WERI-Rb-1 (cell line): ENCODE data around the gene UCN2.
A peak's percentile ranks its signal among the peaks of the same experiment; 100 is the strongest.

Experiments used
- DNase-seq: peaks from one replicate; pipeline ENCODE4 v3.0.0-alpha.2; 2020
- H3K27ac ChIP-seq: fragments of 250-450 bp; sonication (Bioruptor Pico); 2 replicates; pipeline ENCODE4 v1.5.1; 2020; ENCODE audit warnings: mild to moderate bottlenecking, moderate library complexity
- H3K27me3 ChIP-seq: fragments of 250-450 bp; sonication (Bioruptor Pico); 2 replicates; pipeline ENCODE4 v1.5.1; 2021; ENCODE audit warnings: mild to moderate bottlenecking, low read depth, moderate library complexity; ENCODE audit not compliant: insufficient read depth, severe bottlenecking
- H3K36me3 ChIP-seq: fragments of 250-450 bp; sonication (Bioruptor Pico); 2 replicates; pipeline ENCODE4 v1.5.1; 2020; ENCODE audit warnings: mild to moderate bottlenecking, moderate library complexity
- H3K4me3 ChIP-seq: 2 replicates; pipeline ENCODE4 v1.5.1; 2011; ENCODE audit warnings: low read depth, mild to moderate bottlenecking, control low read depth, low read length
- H3K9me3 ChIP-seq: fragments of 250-450 bp; sonication (Bioruptor Pico); 2 replicates; pipeline ENCODE4 v1.5.1; 2021; ENCODE audit warnings: mild to moderate bottlenecking, moderate library complexity; ENCODE audit not compliant: severe bottlenecking
- TF ChIP-seq, protein P1 (sequence below): IDR thresholded peaks from 2 replicates; pipeline ENCODE4 v1.5.1; 2011; ENCODE audit warnings: low read depth, mild to moderate bottlenecking, control low read depth, inconsistent platforms, low read length

UCN2 gene, protein sequence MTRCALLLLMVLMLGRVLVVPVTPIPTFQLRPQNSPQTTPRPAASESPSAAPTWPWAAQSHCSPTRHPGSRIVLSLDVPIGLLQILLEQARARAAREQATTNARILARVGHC

GRCh38 chr3:48563382-48563918 lies at the start of gene UCN2:
Gene UCN2, minus strand, starts transcription at chr3:48563781. Its CDS starts 657 bp downstream, at chr3:48563124.
- peak; percentile 54 for DNase-seq
- peaks cover 2% of the 10 kb centered on the region; the same call in 1 of the 2 replicates for H3K36me3 ChIP-seq

DNA sequence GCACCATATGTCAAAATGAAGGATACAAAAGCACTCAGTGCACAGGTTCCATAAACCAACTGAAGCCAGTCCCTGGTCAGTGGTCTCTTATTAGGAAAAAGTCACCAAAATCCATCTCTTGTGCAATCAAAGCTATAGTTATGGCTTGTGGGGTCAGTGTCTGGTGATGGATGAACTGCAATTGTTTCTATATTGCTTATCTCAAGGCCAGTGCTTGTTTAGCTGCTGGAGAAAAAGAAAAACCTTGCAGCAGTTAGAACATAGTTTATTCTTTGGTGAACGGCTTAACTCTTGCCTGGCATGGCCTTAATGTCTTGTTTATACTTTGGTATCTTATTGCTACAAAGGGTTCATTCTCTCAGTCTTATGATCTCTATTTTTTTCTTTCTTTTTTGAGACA lies 48.7 kb upstream of the UCN2 start:
- no peak overlapping the region for H3K27ac ChIP-seq
- no peak overlapping the region for H3K4me3 ChIP-seq
- peaks cover 3% of the 10 kb centered on the region for H3K9me3 ChIP-seq
- H3K36me3 ChIP-seq = peaks cover 24% of the 10 kb centered on the region
- TF ChIP-seq, protein P1, sequence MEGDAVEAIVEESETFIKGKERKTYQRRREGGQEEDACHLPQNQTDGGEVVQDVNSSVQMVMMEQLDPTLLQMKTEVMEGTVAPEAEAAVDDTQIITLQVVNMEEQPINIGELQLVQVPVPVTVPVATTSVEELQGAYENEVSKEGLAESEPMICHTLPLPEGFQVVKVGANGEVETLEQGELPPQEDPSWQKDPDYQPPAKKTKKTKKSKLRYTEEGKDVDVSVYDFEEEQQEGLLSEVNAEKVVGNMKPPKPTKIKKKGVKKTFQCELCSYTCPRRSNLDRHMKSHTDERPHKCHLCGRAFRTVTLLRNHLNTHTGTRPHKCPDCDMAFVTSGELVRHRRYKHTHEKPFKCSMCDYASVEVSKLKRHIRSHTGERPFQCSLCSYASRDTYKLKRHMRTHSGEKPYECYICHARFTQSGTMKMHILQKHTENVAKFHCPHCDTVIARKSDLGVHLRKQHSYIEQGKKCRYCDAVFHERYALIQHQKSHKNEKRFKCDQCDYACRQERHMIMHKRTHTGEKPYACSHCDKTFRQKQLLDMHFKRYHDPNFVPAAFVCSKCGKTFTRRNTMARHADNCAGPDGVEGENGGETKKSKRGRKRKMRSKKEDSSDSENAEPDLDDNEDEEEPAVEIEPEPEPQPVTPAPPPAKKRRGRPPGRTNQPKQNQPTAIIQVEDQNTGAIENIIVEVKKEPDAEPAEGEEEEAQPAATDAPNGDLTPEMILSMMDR = no peak
- no peaks in the 10 kb centered on the region for H3K27me3 ChIP-seq
- DNase-seq = no peak

More at GRCh38 chr3:48563382-48563918, at the start of gene UCN2:
- no peaks in the 10 kb centered on the region for H3K9me3 ChIP-seq
- H3K27me3 ChIP-seq = no peaks in the 10 kb centered on the region
- peak within 1 kb of the TSS; percentile 80 for H3K27ac ChIP-seq
- H3K4me3 ChIP-seq = no peak within 1 kb of the TSS
- TF ChIP-seq, protein P1 = peak; percentile 24; the same call in 1 of the 2 replicates

GRCh38 chr3:48609088-48610005 lies 45.8 kb upstream of the UCN2 start, which contains the start of gene UQCRC1:
Gene UQCRC1, minus strand, starts transcription at chr3:48609646. Its CDS starts 26 bp downstream, at chr3:48609620.
- Histone ChIP-seq H3K9me3 (no peaks in the 10 kb centered on the region), H3K4me3 (peak within 1 kb of the TSS; percentile 89), H3K27me3 (no peaks in the 10 kb centered on the region), H3K27ac (peak within 1 kb of the TSS; percentile 89), H3K36me3 (peaks cover 48% of the 10 kb centered on the region)
- peak; percentile 93 for DNase-seq
- TF ChIP-seq, protein P1 = peak; percentile 83

DNA sequence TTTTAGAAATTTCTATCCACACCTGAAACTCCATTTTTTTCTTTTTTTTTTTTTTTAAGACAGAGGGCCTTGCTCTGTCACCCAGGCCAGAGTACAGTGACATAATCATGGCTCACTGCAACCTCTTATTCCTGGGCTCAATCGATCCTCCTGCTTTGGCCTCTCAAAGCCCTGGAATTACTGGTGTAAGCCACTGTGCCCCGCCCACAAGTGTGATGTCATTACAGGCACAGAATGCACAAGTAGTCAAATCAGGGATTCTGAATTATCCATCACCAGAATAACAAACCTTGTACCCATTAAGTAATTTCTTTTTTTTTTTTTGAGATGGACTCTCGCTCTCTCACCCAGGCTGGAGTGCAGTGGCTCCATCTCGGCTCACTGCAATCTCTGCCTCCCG lies 43.9 kb upstream of the UCN2 start:
- Histone ChIP-seq H3K9me3 (no peaks in the 10 kb centered on the region), H3K27ac (no peak overlapping the region), H3K4me3 (no peak overlapping the region), H3K36me3 (peaks cover 61% of the 10 kb centered on the region), H3K27me3 (no peaks in the 10 kb centered on the region)
- peak; percentile 46 for DNase-seq
- TF ChIP-seq, protein P1 = no peak

DNA sequence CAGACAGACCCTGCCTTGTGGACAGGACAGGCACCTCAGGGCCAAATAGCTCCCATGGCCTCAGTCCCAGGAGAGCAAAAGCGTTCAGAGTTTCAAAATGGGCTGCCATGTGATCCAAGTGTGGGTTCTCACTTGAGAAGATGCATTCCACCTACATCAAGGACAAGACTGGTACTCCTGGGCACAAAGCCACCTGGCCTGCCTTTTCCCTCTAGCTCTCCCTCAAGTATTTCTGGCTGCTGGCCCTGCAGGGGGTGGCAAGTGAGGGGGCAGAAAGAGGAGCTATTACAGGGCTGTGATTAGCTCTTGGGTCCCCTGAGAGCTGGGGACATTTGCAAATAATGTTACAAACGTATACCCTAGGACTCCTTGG lies 38.0 kb upstream of the UCN2 start:
- no peak overlapping the region for H3K27ac ChIP-seq
- TF ChIP-seq, protein P1 = no peak
- no peaks in the 10 kb centered on the region for H3K27me3 ChIP-seq
- no peak overlapping the region for H3K4me3 ChIP-seq
- DNase-seq = no peak
- peaks cover 91% of the 10 kb centered on the region for H3K36me3 ChIP-seq
- no peaks in the 10 kb centered on the region for H3K9me3 ChIP-seq
